ENCODE results near the gene HIC1.

Gene HIC1

GRCh38 chr17:2108170-2108569, 53.3 kb downstream of the HIC1 start:
- DNase-seq: no peak

GRCh38 chr17:2110436-2110835, 55.5 kb downstream of the HIC1 start:
- no peak for DNase-seq

- DNase-seq: no peak
Measured at GRCh38 chr17:2111691-2112090, 56.8 kb downstream of the HIC1 start.
